Gastrocnemius medialis (tissue), 4 donors: ENCODE results near the gene AARS1. TPM values are rescaled to one million over a fixed set of nuclear protein-coding genes. Genes with fewer than 3 reads are reported as not detected.
"Not testable (repeated sequence)": the region's sequence is repeated elsewhere in the genome, so short reads cannot be mapped to it uniquely, and the experiment has no call there.

Experiments used
- ATAC-seq, 2 donors: fragments of 150-250 bp; one replicate each; pipeline ENCODE4 v1.9.1; 2016
- DNase-seq, 2 donors: peaks; one replicate each; pipeline ENCODE4 v3.0.0-alpha.2; 2019
- H3K27ac ChIP-seq, 4 donors: fragments of 200-600 bp; sonication (generic); 1 replicate in 1 of 4; 2 replicates in 3 of 4; pipeline ENCODE4 v1.5.1; 2016 to 2018; ENCODE audit warnings: mild to moderate bottlenecking in 2 of 4, moderate library complexity in 1 of 4
- H3K27me3 ChIP-seq, 3 donors: fragments of 200-600 bp; sonication (generic) in 2 of 3; 1 replicate in 1 of 3; 2 replicates in 2 of 3; pipeline versions ENCODE4 v1.5.1 to v1.6.0; 2016 to 2019; ENCODE audit warnings: mild to moderate bottlenecking in 1 of 3, moderate library complexity in 1 of 3
- H3K36me3 ChIP-seq, 2 donors: fragments of 200-600 bp; sonication (generic) in 1 of 2; one replicate each; pipeline ENCODE4 v1.5.1; 2017 to 2018
- H3K4me1 ChIP-seq, 2 donors: fragments of 200-600 bp; sonication (generic) in 1 of 2; one replicate each; pipeline ENCODE4 v1.5.1; 2016 to 2017; ENCODE audit warnings: mild to moderate bottlenecking in 2 of 2
- H3K4me3 ChIP-seq, 4 donors: fragments of 200-600 bp; sonication (generic) in 3 of 4; 1 replicate in 1 of 4; 2 replicates in 3 of 4; pipeline ENCODE4 v1.5.1; 2016 to 2019; ENCODE audit warnings: mild to moderate bottlenecking in 2 of 4
- H3K9me3 ChIP-seq, 3 donors: fragments of 200-600 bp; sonication (generic) in 2 of 3; 1 replicate in 1 of 3; 2 replicates in 2 of 3; pipeline ENCODE4 v1.5.1; 2016 to 2019
- POLR2A ChIP-seq, 2 donors: fragments of 450-650 bp; IDR thresholded peaks; one replicate each; pipeline ENCODE4 v1.6.1; 2017; ENCODE audit warnings: antibody characterized with exemption in 2 of 2, mild to moderate bottlenecking in 2 of 2, moderate library complexity in 2 of 2
- in situ Hi-C, 4 donors: fragments of 200-750 bp; cut with MboI; loops; one replicate each; pipeline versions ENCODE4 v1.15.0 to v1.8.0; 2017; ENCODE audit warnings: low sequenced_read_pairs in 4 of 4
- intact Hi-C: fragments of 100-400 bp; cut with DNase I; formaldehyde crosslinking; loops from one replicate; pipeline ENCODE4 v1.15.1; 2023; ENCODE audit warnings: low total_unique reads
- total RNA-seq, 4 donors: library from RNA; depleted of rRNA; stranded (reverse); fragments of >200 nt; gene quantifications; one replicate each; pipeline versions ENCODE4 v1.1.0 to v1.2.3, GENCODE V29; 2016
- TF ChIP-seq, protein P1 (sequence below), 5 experiments: fragments of 450-650 bp in 3 of 5; fragments of 200-600 bp in 2 of 5; sonication (generic) in 2 of 5; IDR thresholded peaks in 4 of 5; conservative IDR thresholded peaks in 1 of 5; 1 replicate in 4 of 5; 2 replicates in 1 of 5; pipeline ENCODE4 v1.5.1; 2016 to 2019; ENCODE audit warnings: antibody characterized with exemption in 5 of 5, mild to moderate bottlenecking in 3 of 5, moderate library complexity in 3 of 5

AARS1 gene
- 10 to 100 TPM; 58.0 to 80.4 (median 60.2) TPM for total RNA-seq

DNA sequence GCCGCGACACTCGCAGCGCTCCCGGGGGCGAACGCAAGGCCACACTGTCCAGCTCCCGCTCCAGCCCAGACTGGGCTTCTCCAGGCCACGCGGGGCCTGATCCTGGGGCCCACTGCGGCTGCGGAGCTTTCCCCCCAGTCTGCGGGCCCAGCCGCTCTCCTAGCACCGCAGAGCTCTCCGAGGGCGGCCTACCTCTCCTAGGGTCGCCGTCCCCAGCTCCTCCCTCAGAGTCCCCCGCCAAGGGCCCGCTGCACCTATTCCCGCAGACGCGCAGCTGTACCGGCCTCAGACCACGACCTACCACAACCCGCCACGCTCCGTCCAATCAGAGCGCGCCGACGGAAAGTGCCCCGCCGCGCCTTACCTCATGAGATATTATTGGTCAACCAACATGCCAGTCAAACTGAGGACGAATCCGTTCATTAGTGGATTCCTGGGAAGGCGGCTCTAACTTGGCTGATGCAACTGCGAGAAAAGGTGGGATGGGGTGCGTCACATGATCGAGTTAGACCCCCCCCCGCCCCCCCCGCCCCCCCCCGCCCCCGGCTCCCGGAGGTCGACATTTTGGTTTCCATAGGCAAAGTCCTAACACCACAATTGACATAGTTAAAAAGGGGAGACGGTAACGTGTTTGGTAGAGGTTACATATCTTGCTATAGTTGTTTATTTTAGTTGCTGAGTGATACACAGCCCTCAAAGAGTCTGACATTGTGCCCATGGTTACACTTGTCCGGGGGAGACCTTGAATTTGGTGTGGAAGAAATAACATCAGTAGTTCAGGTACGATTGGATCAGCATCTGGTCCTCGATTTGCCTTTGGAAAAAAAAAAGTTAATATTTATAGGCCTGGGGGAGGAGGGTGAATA is at the start of gene AARS1:
AARS1 (minus strand) TSS at position 278 of the 866 bp plus-strand sequence. CDS start 6,743 bp downstream, outside the sequence.
- no peaks in the 10 kb centered on the region for H3K36me3 ChIP-seq
- H3K9me3 ChIP-seq = no peaks in the 10 kb centered on the region
- no peaks in the 10 kb centered on the region for H3K27me3 ChIP-seq
- TF ChIP-seq, protein P1, sequence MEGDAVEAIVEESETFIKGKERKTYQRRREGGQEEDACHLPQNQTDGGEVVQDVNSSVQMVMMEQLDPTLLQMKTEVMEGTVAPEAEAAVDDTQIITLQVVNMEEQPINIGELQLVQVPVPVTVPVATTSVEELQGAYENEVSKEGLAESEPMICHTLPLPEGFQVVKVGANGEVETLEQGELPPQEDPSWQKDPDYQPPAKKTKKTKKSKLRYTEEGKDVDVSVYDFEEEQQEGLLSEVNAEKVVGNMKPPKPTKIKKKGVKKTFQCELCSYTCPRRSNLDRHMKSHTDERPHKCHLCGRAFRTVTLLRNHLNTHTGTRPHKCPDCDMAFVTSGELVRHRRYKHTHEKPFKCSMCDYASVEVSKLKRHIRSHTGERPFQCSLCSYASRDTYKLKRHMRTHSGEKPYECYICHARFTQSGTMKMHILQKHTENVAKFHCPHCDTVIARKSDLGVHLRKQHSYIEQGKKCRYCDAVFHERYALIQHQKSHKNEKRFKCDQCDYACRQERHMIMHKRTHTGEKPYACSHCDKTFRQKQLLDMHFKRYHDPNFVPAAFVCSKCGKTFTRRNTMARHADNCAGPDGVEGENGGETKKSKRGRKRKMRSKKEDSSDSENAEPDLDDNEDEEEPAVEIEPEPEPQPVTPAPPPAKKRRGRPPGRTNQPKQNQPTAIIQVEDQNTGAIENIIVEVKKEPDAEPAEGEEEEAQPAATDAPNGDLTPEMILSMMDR (IDR thresholded peaks at IDR 0.05 in 4 of 5, conservative IDR thresholded peaks at IDR 0.05 in 1 of 5) = peak in 1 of 5 experiments; percentile 8
- TF ChIP-seq POLR2A (IDR thresholded peaks at IDR 0.05) = peak; percentile 92 to 93
- peaks cover 5% of the 10 kb centered on the region in 2 donors for H3K4me1 ChIP-seq
- intact Hi-C loops (loop anchor here (2.0 kb wide), 1 partner anchor 39 kb away; the partner anchor contains the start of gene EXOSC6), in situ Hi-C loops (loop anchor here in 1 of 4 donors (10.0 kb wide), 1 partner anchor 55 kb away; the partner anchor contains the start of gene DDX19A)
- H3K4me3 ChIP-seq = peak within 1 kb of the TSS; percentile 69 to 82 (median 78)
- peak; percentile 97 to 98 for DNase-seq
- peak; percentile 99 for ATAC-seq
- peak within 1 kb of the TSS; percentile 88 to 92 (median 90) for H3K27ac ChIP-seq

- no peak overlapping the region for H3K4me3 ChIP-seq
- no peak for TF ChIP-seq POLR2A (IDR thresholded peaks at IDR 0.05)
- TF ChIP-seq, protein P1 (IDR thresholded peaks at IDR 0.05 in 4 of 5, conservative IDR thresholded peaks at IDR 0.05 in 1 of 5) = no peak
- H3K9me3 ChIP-seq = no peaks in the 10 kb centered on the region
- DNase-seq (no peak), ATAC-seq (no peak)
- H3K27ac ChIP-seq = no peak overlapping the region
- in situ Hi-C loops (no loop called here), intact Hi-C loops (no loop called here)
- H3K27me3 ChIP-seq = no peaks in the 10 kb centered on the region
- peaks cover 0 to 9% of the 10 kb centered on the region in 2 donors for H3K4me1 ChIP-seq
- H3K36me3 ChIP-seq = peaks cover 0 to 20% of the 10 kb centered on the region in 2 donors
Measured at GRCh38 chr16:70337814-70338213, 48.5 kb upstream of the AARS1 start.

DNA sequence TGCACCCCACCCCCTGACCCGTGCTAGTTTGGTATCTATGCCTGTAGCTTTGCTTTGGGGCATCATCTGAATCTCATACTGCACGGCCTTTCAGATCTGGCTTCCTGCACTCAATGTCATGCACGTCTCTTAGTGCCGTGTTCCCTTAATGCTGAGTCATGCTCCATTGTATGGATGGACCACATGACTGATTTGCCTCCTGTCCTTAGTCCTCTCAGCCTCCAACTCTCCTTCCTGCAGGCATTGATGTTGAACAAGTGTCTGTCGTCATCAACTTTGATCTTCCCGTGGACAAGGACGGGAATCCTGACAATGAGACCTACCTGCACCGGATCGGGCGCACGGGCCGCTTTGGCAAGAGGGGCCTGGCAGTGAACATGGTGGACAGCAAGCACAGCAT is 43.4 kb upstream of the AARS1 start:
- DNase-seq (peak in 1 of 2 donors; percentile 3), ATAC-seq (peak in 1 of 2 donors; percentile 9)
- in situ Hi-C loops, H3K4me3 ChIP-seq, H3K27me3 ChIP-seq, intact Hi-C loops, H3K9me3 ChIP-seq: not testable (repeated sequence)
- Histone ChIP-seq H3K4me1 (peaks cover 3 to 15% of the 10 kb centered on the region in 2 donors), H3K27ac (peak overlapping the region; percentile 77 to 92 (median 90)), H3K36me3 (peaks cover 0 to 34% of the 10 kb centered on the region in 2 donors)

DNA sequence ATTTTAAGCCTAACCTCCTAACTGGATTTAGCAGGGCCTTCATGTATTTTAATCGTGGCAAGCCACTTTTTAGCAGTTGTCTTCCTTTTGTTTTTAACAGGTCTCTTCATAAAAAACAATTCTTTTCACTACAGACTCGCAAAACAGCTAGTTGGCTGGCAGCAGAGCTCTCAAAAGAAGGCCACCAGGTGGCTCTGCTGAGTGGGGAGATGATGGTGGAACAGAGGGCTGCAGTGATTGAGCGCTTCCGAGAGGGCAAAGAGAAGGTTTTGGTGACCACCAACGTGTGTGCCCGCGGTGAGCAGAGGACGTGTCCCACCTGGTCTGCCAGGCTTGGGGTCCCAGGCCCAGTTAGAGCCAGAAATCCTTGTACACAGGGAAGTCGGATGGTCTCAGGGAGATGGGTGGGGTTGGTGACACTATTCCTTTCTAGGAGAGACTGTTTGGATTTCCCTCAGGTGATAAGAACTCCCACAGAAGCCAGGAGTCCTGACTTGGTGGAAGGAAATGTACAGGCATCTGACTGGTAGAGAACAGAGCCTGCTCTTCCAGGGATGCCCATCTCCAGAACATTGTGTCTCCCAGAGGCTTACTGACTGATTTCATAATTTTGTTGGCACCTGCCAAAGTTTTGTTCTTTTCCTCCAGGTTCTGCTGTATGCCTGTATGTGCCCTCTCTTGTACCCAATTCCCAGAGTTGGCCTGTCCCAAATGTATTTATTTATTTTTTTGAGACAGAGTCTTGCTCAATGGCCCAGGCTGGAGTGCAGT is 42.5 kb upstream of the AARS1 start:
- intact Hi-C loops (no loop called here), in situ Hi-C loops (no loop called here)
- H3K27ac ChIP-seq = peak overlapping the region; percentile 77 to 92 (median 90)
- peaks cover 3 to 15% of the 10 kb centered on the region in 2 donors for H3K4me1 ChIP-seq
- H3K27me3 ChIP-seq = no peaks in the 10 kb centered on the region
- DNase-seq = peak; percentile 73 to 79
- no peak overlapping the region for H3K4me3 ChIP-seq
- H3K9me3 ChIP-seq = no peaks in the 10 kb centered on the region
- no peak for TF ChIP-seq POLR2A (IDR thresholded peaks at IDR 0.05)
- TF ChIP-seq, protein P1 (IDR thresholded peaks at IDR 0.05 in 4 of 5, conservative IDR thresholded peaks at IDR 0.05 in 1 of 5) = peak; percentile 56 to 66 (median 58)
- ATAC-seq = peak; percentile 96 to 98
- H3K36me3 ChIP-seq = peaks cover 0 to 42% of the 10 kb centered on the region in 2 donors
